Measurements from ENCODE around the gene DIAPH3. TPM values are rescaled to one million over a fixed set of nuclear protein-coding genes. Genes with fewer than 3 reads are reported as not detected.

The DIAPH3 gene
- total RNA-seq, 1 donor from 2014 or later = 4.6 TPM

DNA sequence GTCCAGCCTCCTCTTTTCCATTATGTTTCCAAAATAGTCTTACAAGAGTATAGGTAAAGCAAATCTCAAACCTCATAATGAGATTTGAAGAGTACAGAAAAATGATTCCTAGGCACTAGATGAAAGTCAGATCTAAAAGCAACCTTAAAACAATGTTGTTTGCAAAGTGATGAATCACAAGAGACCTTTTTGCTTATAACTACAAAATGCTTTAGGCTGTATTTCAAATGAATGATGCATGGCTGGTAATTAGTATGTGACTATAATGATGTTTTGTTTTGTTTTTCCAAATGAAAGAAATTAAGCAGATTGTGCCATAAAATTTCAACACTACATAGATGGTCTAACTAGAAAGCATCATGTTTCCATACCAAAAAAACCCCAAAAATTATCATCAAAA, 272.7 kb downstream of the DIAPH3 start:
- Histone ChIP-seq H3K27ac (no peak overlapping the region), H3K27me3 (no peaks in the 10 kb centered on the region), H3K9me3 (no peaks in the 10 kb centered on the region), H3K4me1 (no peaks in the 10 kb centered on the region), H3K36me3 (no peaks in the 10 kb centered on the region), H3K4me3 (no peak overlapping the region)
- no peak for ATAC-seq
- TF ChIP-seq, protein P1, sequence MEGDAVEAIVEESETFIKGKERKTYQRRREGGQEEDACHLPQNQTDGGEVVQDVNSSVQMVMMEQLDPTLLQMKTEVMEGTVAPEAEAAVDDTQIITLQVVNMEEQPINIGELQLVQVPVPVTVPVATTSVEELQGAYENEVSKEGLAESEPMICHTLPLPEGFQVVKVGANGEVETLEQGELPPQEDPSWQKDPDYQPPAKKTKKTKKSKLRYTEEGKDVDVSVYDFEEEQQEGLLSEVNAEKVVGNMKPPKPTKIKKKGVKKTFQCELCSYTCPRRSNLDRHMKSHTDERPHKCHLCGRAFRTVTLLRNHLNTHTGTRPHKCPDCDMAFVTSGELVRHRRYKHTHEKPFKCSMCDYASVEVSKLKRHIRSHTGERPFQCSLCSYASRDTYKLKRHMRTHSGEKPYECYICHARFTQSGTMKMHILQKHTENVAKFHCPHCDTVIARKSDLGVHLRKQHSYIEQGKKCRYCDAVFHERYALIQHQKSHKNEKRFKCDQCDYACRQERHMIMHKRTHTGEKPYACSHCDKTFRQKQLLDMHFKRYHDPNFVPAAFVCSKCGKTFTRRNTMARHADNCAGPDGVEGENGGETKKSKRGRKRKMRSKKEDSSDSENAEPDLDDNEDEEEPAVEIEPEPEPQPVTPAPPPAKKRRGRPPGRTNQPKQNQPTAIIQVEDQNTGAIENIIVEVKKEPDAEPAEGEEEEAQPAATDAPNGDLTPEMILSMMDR (IDR thresholded peaks at IDR 0.05) = no peak
- no peak for DNase-seq
- intact Hi-C loops (cut with DNase I) = no loop called here

GRCh38 chr13:59890054-59890453, 273.7 kb downstream of the DIAPH3 start:
- DNase-seq = no peak
- TF ChIP-seq, protein P1 (IDR thresholded peaks at IDR 0.05) = no peak
- intact Hi-C loops (cut with DNase I) = no loop called here
- no peaks in the 10 kb centered on the region for H3K9me3 ChIP-seq
- no peak overlapping the region for H3K4me3 ChIP-seq
- H3K27ac ChIP-seq = no peak overlapping the region
- no peaks in the 10 kb centered on the region for H3K27me3 ChIP-seq
- H3K4me1 ChIP-seq = no peaks in the 10 kb centered on the region
- ATAC-seq = no peak
- no peaks in the 10 kb centered on the region for H3K36me3 ChIP-seq

- TF ChIP-seq, protein P1 (IDR thresholded peaks at IDR 0.05) = no peak
- Histone ChIP-seq H3K36me3 (no peaks in the 10 kb centered on the region), H3K4me1 (no peaks in the 10 kb centered on the region), H3K27ac (no peak overlapping the region), H3K9me3 (no peaks in the 10 kb centered on the region), H3K27me3 (no peaks in the 10 kb centered on the region), H3K4me3 (no peak overlapping the region)
- DNase-seq = no peak
- no peak for ATAC-seq
- intact Hi-C loops (cut with DNase I) = no loop called here
Observed at GRCh38 chr13:59888408-59888807, 275.3 kb downstream of the DIAPH3 start.

- H3K4me3 ChIP-seq = no peak overlapping the region
- no peaks in the 10 kb centered on the region for H3K36me3 ChIP-seq
- H3K27ac ChIP-seq = no peak overlapping the region
- no peak for ATAC-seq
- DNase-seq = no peak
- H3K4me1 ChIP-seq = no peaks in the 10 kb centered on the region
- intact Hi-C loops (cut with DNase I) = no loop called here
- no peaks in the 10 kb centered on the region for H3K9me3 ChIP-seq
- TF ChIP-seq, protein P1 (IDR thresholded peaks at IDR 0.05) = no peak
- H3K27me3 ChIP-seq = no peaks in the 10 kb centered on the region
Observed at GRCh38 chr13:59885076-59885475, 278.7 kb downstream of the DIAPH3 start.

GRCh38 chr13:59883885-59884284, 279.8 kb downstream of the DIAPH3 start:
- no peaks in the 10 kb centered on the region for H3K4me1 ChIP-seq
- ATAC-seq (no peak), DNase-seq (no peak)
- H3K36me3 ChIP-seq = no peaks in the 10 kb centered on the region
- no peaks in the 10 kb centered on the region for H3K27me3 ChIP-seq
- H3K9me3 ChIP-seq = no peaks in the 10 kb centered on the region
- intact Hi-C loops (cut with DNase I) = no loop called here
- no peak overlapping the region for H3K4me3 ChIP-seq
- TF ChIP-seq, protein P1 (IDR thresholded peaks at IDR 0.05) = no peak
- no peak overlapping the region for H3K27ac ChIP-seq

DNA sequence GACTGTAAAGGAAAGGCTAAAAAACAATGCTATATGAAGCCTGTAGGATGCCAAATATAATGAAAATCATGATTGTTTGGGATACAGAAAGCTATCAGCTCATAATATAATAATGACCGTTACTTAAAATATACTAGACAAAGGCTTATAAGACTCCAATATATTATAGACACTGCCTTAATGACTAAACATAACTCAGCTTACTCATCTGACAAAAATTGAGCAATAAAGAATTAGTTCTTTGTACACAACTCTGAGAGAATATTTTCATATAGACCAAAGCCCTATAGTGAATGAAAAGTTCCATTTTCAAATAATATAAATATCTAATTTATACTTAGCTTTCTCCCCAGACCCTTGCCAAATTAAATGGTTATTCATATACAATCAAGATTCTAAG, 283.3 kb downstream of the DIAPH3 start:
- Histone ChIP-seq H3K36me3 (no peaks in the 10 kb centered on the region), H3K9me3 (no peaks in the 10 kb centered on the region), H3K4me3 (no peak overlapping the region), H3K4me1 (no peaks in the 10 kb centered on the region), H3K27me3 (no peaks in the 10 kb centered on the region), H3K27ac (no peak overlapping the region)
- DNase-seq = no peak
- no peak for ATAC-seq
- intact Hi-C loops (cut with DNase I) = no loop called here
- TF ChIP-seq, protein P1 (IDR thresholded peaks at IDR 0.05) = no peak

Data from upper lobe of right lung (tissue), 1 donor.